H9 (cell line): ENCODE data around the gene PLD3. TPM values are rescaled to one million over a fixed set of nuclear protein-coding genes. Genes with fewer than 3 reads are reported as not detected.

Experiments used
- DNase-seq: peaks from one replicate; pipeline ENCODE4 v3.0.0-alpha.2; 2017
- H2AFZ ChIP-seq: one replicate; pipeline ENCODE4 v1.6.1; 2013; ENCODE audit warnings: mild to moderate bottlenecking, low read length, control low read depth, moderate library complexity
- H2AK5ac ChIP-seq: 2 replicates; pipeline ENCODE4 v1.6.1; 2013; ENCODE audit warnings: low read length, control low read depth, mixed read lengths; ENCODE audit not compliant: insufficient read length
- H2BK120ac ChIP-seq: one replicate; pipeline ENCODE4 v1.6.1; 2013; ENCODE audit warnings: low read depth, mild to moderate bottlenecking, low read length, control low read depth, inconsistent platforms; ENCODE audit not compliant: poor library complexity, severe bottlenecking
- H2BK12ac ChIP-seq: 2 replicates; pipeline ENCODE4 v1.6.1; 2013; ENCODE audit warnings: low read length, control low read depth, mixed read lengths, low read depth; ENCODE audit not compliant: insufficient read length
- H2BK15ac ChIP-seq: 2 replicates; pipeline ENCODE4 v1.6.1; 2013; ENCODE audit warnings: low read depth, low read length, control low read depth
- H2BK20ac ChIP-seq: one replicate; pipeline ENCODE4 v1.6.1; 2013; ENCODE audit warnings: low read depth, mild to moderate bottlenecking, low read length, control low read depth, inconsistent platforms; ENCODE audit not compliant: poor library complexity, severe bottlenecking
- H2BK5ac ChIP-seq: 2 replicates; pipeline ENCODE4 v1.6.1; 2013; ENCODE audit warnings: low read length, control low read depth, mixed read lengths; ENCODE audit not compliant: insufficient read length
- H3K14ac ChIP-seq: 2 replicates; pipeline ENCODE4 v1.6.1; 2013; ENCODE audit warnings: low read length, control low read depth; ENCODE audit not compliant: insufficient read depth
- H3K18ac ChIP-seq: 2 replicates; pipeline ENCODE4 v1.6.1; 2013; ENCODE audit warnings: low read depth, mild to moderate bottlenecking, mixed read lengths, low read length, control low read depth; ENCODE audit not compliant: insufficient read length
- H3K23ac ChIP-seq: 2 replicates; pipeline ENCODE4 v1.6.1; 2013; ENCODE audit warnings: low read length, control low read depth, mixed read lengths, low read depth; ENCODE audit not compliant: insufficient read length
- H3K23me2 ChIP-seq: 2 replicates; pipeline ENCODE4 v1.6.1; 2013; ENCODE audit warnings: low read depth, mild to moderate bottlenecking, mixed read lengths, low read length, control low read depth; ENCODE audit not compliant: insufficient read length, poor library complexity, severe bottlenecking
- H3K27ac ChIP-seq: 2 replicates; pipeline ENCODE4 v1.5.1; 2013; ENCODE audit warnings: low read length, control low read depth, mixed read lengths, low read depth; ENCODE audit not compliant: insufficient read length
- H3K27me3 ChIP-seq: 2 replicates; pipeline ENCODE4 v1.6.1; 2013; ENCODE audit warnings: low read length, control low read depth, inconsistent platforms; ENCODE audit not compliant: insufficient read depth
- H3K4ac ChIP-seq: 2 replicates; pipeline ENCODE4 v1.6.1; 2013; ENCODE audit warnings: low read depth, mild to moderate bottlenecking, control low read depth, inconsistent platforms, low read length, moderate library complexity
- H3K4me1 ChIP-seq: 2 replicates; pipeline ENCODE4 v1.6.1; 2013; ENCODE audit warnings: low read length, control low read depth, inconsistent platforms; ENCODE audit not compliant: insufficient read depth
- H3K4me2 ChIP-seq: 2 replicates; pipeline ENCODE4 v1.6.1; 2013; ENCODE audit warnings: low read length, control low read depth, mixed read lengths; ENCODE audit not compliant: insufficient read length, insufficient read depth
- H3K56ac ChIP-seq: 2 replicates; pipeline ENCODE4 v1.6.1; 2013; ENCODE audit warnings: low read depth, mild to moderate bottlenecking, mixed read lengths, low read length, control low read depth; ENCODE audit not compliant: insufficient read length
- H3K79me1 ChIP-seq: 2 replicates; pipeline ENCODE4 v1.6.1; 2013; ENCODE audit warnings: low read depth, mild to moderate bottlenecking, moderate library complexity, low read length, control low read depth, inconsistent platforms; ENCODE audit not compliant: insufficient read depth, poor library complexity, severe bottlenecking
- H3K79me2 ChIP-seq: 2 replicates; pipeline ENCODE4 v1.6.1; 2013; ENCODE audit warnings: low read length, control low read depth, inconsistent platforms; ENCODE audit not compliant: insufficient read depth
- H3K9ac ChIP-seq: 2 replicates; pipeline ENCODE4 v1.6.1; 2013; ENCODE audit warnings: low read length, control low read depth, mixed read lengths; ENCODE audit not compliant: insufficient read length; ENCODE audit errors: extremely low read depth
- H3K9me3 ChIP-seq: one replicate; pipeline ENCODE4 v1.6.1; 2013; ENCODE audit warnings: low read depth, low read length, inconsistent platforms; ENCODE audit not compliant: control insufficient read depth
- H3T11ph ChIP-seq: one replicate; pipeline ENCODE4 v1.6.1; 2013; ENCODE audit warnings: mild to moderate bottlenecking, low read length, control low read depth, inconsistent platforms
- H4K20me1 ChIP-seq: one replicate; pipeline ENCODE4 v1.6.1; 2013; ENCODE audit not compliant: control insufficient read depth, insufficient read length, insufficient read depth
- H4K5ac ChIP-seq: 2 replicates; pipeline ENCODE4 v1.6.1; 2013; ENCODE audit warnings: low read depth, mild to moderate bottlenecking, mixed read lengths, low read length, control low read depth; ENCODE audit not compliant: insufficient read length
- H4K8ac ChIP-seq: replicated peaks from 2 replicates; pipeline ENCODE4 v1.6.1; 2013; ENCODE audit warnings: low read length, control low read depth, mixed read lengths, low read depth; ENCODE audit not compliant: insufficient read length
- H4K91ac ChIP-seq: 2 replicates; pipeline ENCODE4 v1.6.1; 2013; ENCODE audit warnings: low read depth, mild to moderate bottlenecking, moderate library complexity, mixed read lengths, low read length, control low read depth; ENCODE audit not compliant: insufficient read length
- H3K27ac Mint-ChIP-seq, 3 experiments: 2 replicates in 2 of 3; 3 replicates in 1 of 3; pipeline ENCODE4 v1.8.0; 2020 to 2021; ENCODE audit warnings: mixed read lengths in 3 of 3, mild to moderate bottlenecking in 1 of 3, moderate library complexity in 1 of 3
- H3K27me3 Mint-ChIP-seq: 2 replicates; pipeline ENCODE4 v1.8.0; 2021; ENCODE audit warnings: low read depth, mild to moderate bottlenecking, moderate library complexity, mixed read lengths
- H3K36me3 Mint-ChIP-seq, 3 experiments: 2 replicates in 2 of 3; 3 replicates in 1 of 3; pipeline ENCODE4 v1.8.0; 2020 to 2021; ENCODE audit warnings: low read depth in 3 of 3, mixed read lengths in 3 of 3; ENCODE audit not compliant: insufficient read depth in 1 of 3
- H3K4me1 Mint-ChIP-seq, 2 experiments: 2 replicates each; pipeline ENCODE4 v1.8.0; 2020; ENCODE audit warnings: mixed read lengths in 2 of 2
- H3K4me3 Mint-ChIP-seq, 2 experiments: 2 replicates in 1 of 2; 3 replicates in 1 of 2; pipeline ENCODE4 v1.8.0; 2020 to 2021; ENCODE audit warnings: mild to moderate bottlenecking in 2 of 2, mixed read lengths in 2 of 2, moderate library complexity in 1 of 2
- H3K9me3 Mint-ChIP-seq, 2 experiments: 2 replicates in 1 of 2; 3 replicates in 1 of 2; pipeline ENCODE4 v1.8.0; 2020; ENCODE audit warnings: mild to moderate bottlenecking in 2 of 2, mixed read lengths in 2 of 2, moderate library complexity in 1 of 2
- WGBS: extraction: QIAGEN DNeasy Blood & Tissue Kit; methylation state at CpG from one replicate; pipeline ENCODE4 v1.1.7; 2013; ENCODE audit warnings: missing lambda C conversion rate, low lambda C conversion rate, mixed read lengths; ENCODE audit not compliant: insufficient read length; ENCODE audit errors: extremely low coverage; 5-methylcytosine and 5-hydroxymethylcytosine counted together
- total RNA-seq: library from RNA; stranded (reverse); gene quantifications from 2 replicates; pipeline ENCODE4 v1.2.1, GENCODE V29; 2021
- TF ChIP-seq, protein P1 (sequence below): fragments of 200-600 bp; sonication (generic); conservative IDR thresholded peaks from 3 replicates; pipeline ENCODE4 v1.8.0; 2021; ENCODE audit warnings: antibody characterized with exemption, mild to moderate bottlenecking

Gene PLD3
- total RNA-seq, 1 experiment from 2014 or later: 194 TPM

- Histone ChIP-seq H2BK12ac (no peak overlapping the region), H3K4me2 (no peak overlapping the region), H3K79me1 (no peaks in the 10 kb centered on the region), H3K4ac (no peak overlapping the region), H2BK5ac (no peak overlapping the region), H3K23ac (no peak overlapping the region), H3K27me3 (no peaks in the 10 kb centered on the region; the same call in 1 of the 2 replicates), H3K9ac (no peak overlapping the region), H4K5ac (no peak overlapping the region), H3K27ac (no peak overlapping the region), H3K23me2 (no peaks in the 10 kb centered on the region), H3K18ac (no peak overlapping the region), H2AFZ (no peak overlapping the region), H3T11ph (no peak overlapping the region), H2BK120ac (no peak overlapping the region), H3K14ac (no peak overlapping the region), H4K91ac (no peak overlapping the region), H3K4me1 (no peaks in the 10 kb centered on the region), H3K79me2 (no peaks in the 10 kb centered on the region), H2AK5ac (no peak overlapping the region), H4K20me1 (no peaks in the 10 kb centered on the region), H2BK20ac (no peak overlapping the region), H3K56ac (no peak overlapping the region), H3K9me3 (no peaks in the 10 kb centered on the region), H4K8ac (no peak overlapping the region), H2BK15ac (no peak overlapping the region)
- H3K4me1 Mint-ChIP-seq: peaks cover 0 to 4% of the 10 kb centered on the region in 2 experiments; a peak in 1 of 4 replicates
- no CpG with 5 or more reads among the region's 15 CpGs for WGBS
- peaks cover 7 to 77% (median 56%) of the 10 kb centered on the region in 3 experiments; a peak in 6 of 7 replicates for H3K36me3 Mint-ChIP-seq
- no peaks in the 10 kb centered on the region; a peak in 1 of 5 replicates for H3K9me3 Mint-ChIP-seq
- DNase-seq: no peak
- no peaks in the 10 kb centered on the region for H3K27me3 Mint-ChIP-seq
- H3K27ac Mint-ChIP-seq: peak overlapping the region in 1 of 3 experiments; percentile 33; a peak in 1 of 7 replicates
- TF ChIP-seq, protein P1, sequence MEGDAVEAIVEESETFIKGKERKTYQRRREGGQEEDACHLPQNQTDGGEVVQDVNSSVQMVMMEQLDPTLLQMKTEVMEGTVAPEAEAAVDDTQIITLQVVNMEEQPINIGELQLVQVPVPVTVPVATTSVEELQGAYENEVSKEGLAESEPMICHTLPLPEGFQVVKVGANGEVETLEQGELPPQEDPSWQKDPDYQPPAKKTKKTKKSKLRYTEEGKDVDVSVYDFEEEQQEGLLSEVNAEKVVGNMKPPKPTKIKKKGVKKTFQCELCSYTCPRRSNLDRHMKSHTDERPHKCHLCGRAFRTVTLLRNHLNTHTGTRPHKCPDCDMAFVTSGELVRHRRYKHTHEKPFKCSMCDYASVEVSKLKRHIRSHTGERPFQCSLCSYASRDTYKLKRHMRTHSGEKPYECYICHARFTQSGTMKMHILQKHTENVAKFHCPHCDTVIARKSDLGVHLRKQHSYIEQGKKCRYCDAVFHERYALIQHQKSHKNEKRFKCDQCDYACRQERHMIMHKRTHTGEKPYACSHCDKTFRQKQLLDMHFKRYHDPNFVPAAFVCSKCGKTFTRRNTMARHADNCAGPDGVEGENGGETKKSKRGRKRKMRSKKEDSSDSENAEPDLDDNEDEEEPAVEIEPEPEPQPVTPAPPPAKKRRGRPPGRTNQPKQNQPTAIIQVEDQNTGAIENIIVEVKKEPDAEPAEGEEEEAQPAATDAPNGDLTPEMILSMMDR: no peak
- H3K4me3 Mint-ChIP-seq: no peak overlapping the region
Observed at GRCh38 chr19:40322951-40323615, 25.4 kb upstream of the PLD3 start.
